Fibroblast of lung (primary cell): Measurements from ENCODE around the gene RIN3. TPM values are rescaled to one million over a fixed set of nuclear protein-coding genes. Genes with fewer than 3 reads are reported as not detected.

Source experiments
- DNase-seq, 2 donors: peaks; one replicate each; pipeline versions ENCODE4 v3.0.0 to v3.0.0-alpha.2; 2010; ENCODE audit warnings: low read depth in 2 of 2
- H2AFZ ChIP-seq: 2 replicates; pipeline ENCODE4 v1.5.1; 2012; ENCODE audit warnings: low read length, control low read depth, inconsistent platforms
- H3K27ac ChIP-seq: 2 replicates; pipeline ENCODE4 v1.5.1; 2011; ENCODE audit warnings: low read length, control low read depth; ENCODE audit not compliant: insufficient read depth
- H3K27me3 ChIP-seq: 2 replicates; pipeline ENCODE4 v1.5.1; 2011; ENCODE audit warnings: mild to moderate bottlenecking, low read length; ENCODE audit not compliant: control insufficient read depth, insufficient read depth
- H3K36me3 ChIP-seq: 2 replicates; pipeline ENCODE4 v1.5.1; 2011; ENCODE audit warnings: low read length; ENCODE audit not compliant: control insufficient read depth, insufficient read depth
- H3K4me1 ChIP-seq: 2 replicates; pipeline ENCODE4 v1.5.1; 2011; ENCODE audit warnings: low read length; ENCODE audit not compliant: control insufficient read depth, insufficient read depth; ENCODE audit errors: extremely low read depth
- H3K4me2 ChIP-seq: 2 replicates; pipeline ENCODE4 v1.5.1; 2011; ENCODE audit warnings: low read length, control low read depth; ENCODE audit not compliant: insufficient read depth; ENCODE audit errors: extremely low read depth
- H3K4me3 ChIP-seq, 4 experiments: fragments of 200-600 bp in 1 of 4; sonication (generic) in 1 of 4; replicated peaks in 1 of 4; 2 replicates each; pipeline ENCODE4 v1.5.1; 2011 to 2016; ENCODE audit warnings: low read length in 4 of 4, low read depth in 3 of 4, mild to moderate bottlenecking in 3 of 4, control low read depth in 2 of 4, inconsistent platforms in 1 of 4, mixed read lengths in 1 of 4; ENCODE audit not compliant: insufficient read depth in 1 of 4; ENCODE audit errors: control extremely low read depth in 1 of 4
- H3K79me2 ChIP-seq: 2 replicates; pipeline ENCODE4 v1.5.1; 2012; ENCODE audit warnings: mild to moderate bottlenecking, low read length, inconsistent platforms; ENCODE audit not compliant: control insufficient read depth, insufficient read depth
- H3K9ac ChIP-seq: 2 replicates; pipeline ENCODE4 v1.5.1; 2011; ENCODE audit warnings: mild to moderate bottlenecking, low read length, control low read depth; ENCODE audit not compliant: insufficient read depth
- H3K9me3 ChIP-seq: 2 replicates; pipeline ENCODE4 v1.5.1; 2012; ENCODE audit warnings: low read depth, low read length; ENCODE audit not compliant: control insufficient read depth, insufficient read depth
- H4K20me1 ChIP-seq: 2 replicates; pipeline ENCODE4 v1.5.1; 2011; ENCODE audit warnings: low read length; ENCODE audit not compliant: control insufficient read depth, insufficient read depth; ENCODE audit errors: extremely low read depth
- EZH2 ChIP-seq: IDR thresholded peaks from 2 replicates; pipeline ENCODE4 v1.5.1; 2012; ENCODE audit warnings: low read length, control low read depth, mild to moderate bottlenecking; ENCODE audit errors: missing control alignments
- polyA plus RNA-seq, 2 donors: library from polyadenylated mRNA; depleted of rRNA in 1 of 2; stranded (reverse) in 1 of 2; unstranded in 1 of 2; fragments of >200 nt; gene quantifications; 2 replicates each; pipeline ENCODE4 v1.2.1, GENCODE V29; 2011 to 2012; ENCODE audit warnings: missing spikeins in 1 of 2
- total RNA-seq: library from RNA; depleted of rRNA; stranded (reverse); fragments of >200 nt; gene quantifications from 2 replicates; pipeline ENCODE4 v1.2.1, GENCODE V29; 2014
- TF ChIP-seq, protein P1 (sequence below), 2 donors: IDR thresholded peaks in 1 of 2; conservative IDR thresholded peaks in 1 of 2; 1 replicate in 1 of 2; 2 replicates in 1 of 2; pipeline ENCODE4 v1.5.1; 2011 to 2012; ENCODE audit warnings: low read length in 2 of 2, control low read depth in 1 of 2, inconsistent platforms in 1 of 2, low read depth in 1 of 2, mild to moderate bottlenecking in 1 of 2

The RIN3 gene
- total and polyA plus RNA-seq, 2 donors (not counting 1 experiment from before 2014, with no cell fraction given), result 8.9 to 9.2 TPM

DNA sequence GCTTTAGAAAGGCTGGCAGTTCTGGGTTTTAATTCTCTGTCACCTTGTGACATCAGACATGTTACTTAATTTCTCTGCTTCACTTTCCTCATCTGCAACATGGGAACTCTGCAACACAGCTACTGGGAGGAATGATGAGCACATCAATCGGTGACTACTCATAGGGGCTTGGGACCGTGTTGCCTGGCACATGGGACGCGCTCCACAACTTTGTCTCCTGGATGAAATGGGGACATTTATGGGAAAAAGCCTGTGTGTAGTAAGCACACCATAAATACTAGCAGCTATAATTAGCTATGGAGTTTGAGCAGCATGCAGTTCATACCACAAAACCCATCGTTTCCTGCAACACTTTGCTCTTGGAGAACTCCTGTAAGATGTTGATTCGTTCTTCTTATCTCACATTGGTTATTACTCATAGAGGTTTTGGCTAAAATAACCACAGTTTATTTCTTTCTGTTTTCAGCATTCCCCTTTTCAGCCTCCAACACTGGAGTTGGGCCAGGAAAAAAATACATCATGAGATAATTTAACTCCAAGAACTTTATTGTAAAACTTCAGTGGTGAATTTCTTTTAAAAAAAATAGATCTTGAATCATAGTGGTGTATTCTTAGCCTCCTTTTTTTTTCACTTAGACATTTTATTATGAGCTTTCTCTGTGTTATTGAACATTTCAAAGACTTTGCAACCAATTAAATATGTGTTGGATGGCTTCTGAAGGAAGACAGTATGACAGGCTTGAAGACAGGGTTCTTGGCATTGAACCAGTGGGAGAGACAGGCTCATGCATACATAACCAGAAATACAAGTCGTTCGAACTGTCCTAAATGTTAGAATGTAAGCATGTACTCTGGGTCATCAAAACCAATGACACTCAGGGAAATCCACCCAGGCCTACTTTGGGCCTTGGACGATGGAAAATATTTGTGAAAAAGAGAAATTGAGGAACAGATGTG, 72.7 kb downstream of the RIN3 start:
- DNase-seq, result peak; percentile 99 to 100
- no peaks in the 10 kb centered on the region for H3K27me3 ChIP-seq
- TF ChIP-seq, protein P1, sequence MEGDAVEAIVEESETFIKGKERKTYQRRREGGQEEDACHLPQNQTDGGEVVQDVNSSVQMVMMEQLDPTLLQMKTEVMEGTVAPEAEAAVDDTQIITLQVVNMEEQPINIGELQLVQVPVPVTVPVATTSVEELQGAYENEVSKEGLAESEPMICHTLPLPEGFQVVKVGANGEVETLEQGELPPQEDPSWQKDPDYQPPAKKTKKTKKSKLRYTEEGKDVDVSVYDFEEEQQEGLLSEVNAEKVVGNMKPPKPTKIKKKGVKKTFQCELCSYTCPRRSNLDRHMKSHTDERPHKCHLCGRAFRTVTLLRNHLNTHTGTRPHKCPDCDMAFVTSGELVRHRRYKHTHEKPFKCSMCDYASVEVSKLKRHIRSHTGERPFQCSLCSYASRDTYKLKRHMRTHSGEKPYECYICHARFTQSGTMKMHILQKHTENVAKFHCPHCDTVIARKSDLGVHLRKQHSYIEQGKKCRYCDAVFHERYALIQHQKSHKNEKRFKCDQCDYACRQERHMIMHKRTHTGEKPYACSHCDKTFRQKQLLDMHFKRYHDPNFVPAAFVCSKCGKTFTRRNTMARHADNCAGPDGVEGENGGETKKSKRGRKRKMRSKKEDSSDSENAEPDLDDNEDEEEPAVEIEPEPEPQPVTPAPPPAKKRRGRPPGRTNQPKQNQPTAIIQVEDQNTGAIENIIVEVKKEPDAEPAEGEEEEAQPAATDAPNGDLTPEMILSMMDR (conservative IDR thresholded peaks at IDR 0.05 in 1 of 2, IDR thresholded peaks at IDR 0.05 in 1 of 2; ENCODE audit: low read depth in 1 of 2, low read length in 2 of 2), result no peak
- TF ChIP-seq EZH2, result no peak
- H3K9ac ChIP-seq, result peak overlapping the region; percentile 6
- no peaks in the 10 kb centered on the region for H3K9me3 ChIP-seq
- H4K20me1 ChIP-seq, result no peaks in the 10 kb centered on the region
- peaks cover 4% of the 10 kb centered on the region for H3K36me3 ChIP-seq
- peak overlapping the region; percentile 17 for H3K4me2 ChIP-seq
- H2AFZ ChIP-seq, result no peak overlapping the region
- peak overlapping the region; percentile 75 for H3K27ac ChIP-seq
- H3K4me3 ChIP-seq, result no peak overlapping the region
- peaks cover 19% of the 10 kb centered on the region for H3K4me1 ChIP-seq
- H3K79me2 ChIP-seq, result no peaks in the 10 kb centered on the region

DNA sequence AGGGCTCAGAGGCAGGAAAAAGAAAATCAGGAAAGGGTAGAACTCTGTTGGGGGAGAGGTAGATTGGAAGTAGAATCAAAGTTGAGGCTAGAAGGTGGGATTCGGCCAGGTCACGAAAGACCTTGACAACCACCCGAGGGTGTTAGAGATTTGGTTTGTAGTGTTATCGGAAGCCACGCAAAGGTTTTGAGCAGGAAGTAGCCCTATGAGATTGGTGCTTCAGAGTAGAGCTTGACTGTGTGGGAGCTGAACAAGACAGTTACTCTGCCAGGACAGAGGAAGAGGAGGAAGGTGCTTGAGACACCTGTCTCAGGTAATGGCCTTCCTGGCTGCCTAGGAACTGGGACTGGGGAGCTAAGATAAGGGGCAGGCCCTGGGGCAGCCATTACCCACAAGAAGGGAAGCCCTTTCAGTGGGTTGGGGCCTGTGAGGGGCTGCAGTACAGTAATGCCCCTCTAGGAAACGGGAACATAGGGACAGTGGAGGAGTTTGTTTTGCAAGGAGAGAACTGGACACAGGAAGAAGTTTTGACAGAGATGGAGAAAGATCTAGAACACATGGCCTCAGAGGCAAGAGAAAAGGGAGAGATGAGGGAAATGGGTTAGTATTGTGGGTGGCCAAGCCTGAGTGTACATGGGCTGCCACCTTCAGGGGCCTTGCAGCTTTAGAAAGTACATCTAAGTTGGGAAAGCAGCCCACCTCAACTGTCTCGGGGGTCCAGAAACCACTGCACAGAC, 73.5 kb downstream of the RIN3 start:
- no peaks in the 10 kb centered on the region for H3K79me2 ChIP-seq
- peak overlapping the region; percentile 13 for H3K4me2 ChIP-seq
- peak overlapping the region; percentile 6 for H3K9ac ChIP-seq
- H4K20me1 ChIP-seq, result no peaks in the 10 kb centered on the region
- no peaks in the 10 kb centered on the region for H3K27me3 ChIP-seq
- H2AFZ ChIP-seq, result no peak overlapping the region
- peak overlapping the region; percentile 65 for H3K27ac ChIP-seq
- H3K4me3 ChIP-seq, result no peak overlapping the region
- H3K4me1 ChIP-seq, result peaks cover 19% of the 10 kb centered on the region
- H3K9me3 ChIP-seq, result no peaks in the 10 kb centered on the region
- peaks cover 4% of the 10 kb centered on the region for H3K36me3 ChIP-seq
- TF ChIP-seq, protein P1 (conservative IDR thresholded peaks at IDR 0.05 in 1 of 2, IDR thresholded peaks at IDR 0.05 in 1 of 2; ENCODE audit: low read depth in 1 of 2, low read length in 2 of 2), result no peak
- TF ChIP-seq EZH2, result no peak
- no peak for DNase-seq

DNA sequence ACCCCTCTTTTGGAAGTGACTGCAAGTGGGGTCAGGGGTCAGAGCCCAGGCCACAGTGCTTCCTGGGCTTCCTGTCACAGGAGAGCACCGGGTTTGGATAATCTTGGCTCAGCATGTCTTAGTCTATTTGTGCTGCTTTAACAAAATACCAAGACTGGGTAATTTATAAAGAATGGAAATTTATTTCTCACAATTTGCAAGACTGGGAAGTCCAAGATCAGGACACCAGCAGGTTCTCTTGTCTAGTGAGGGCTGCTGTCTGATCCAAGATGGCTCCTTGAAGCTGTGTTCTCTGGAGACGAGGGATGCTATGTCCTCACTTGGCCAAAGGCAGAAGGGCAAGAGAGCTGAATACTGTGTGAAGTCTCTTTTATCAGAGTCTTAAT, 74.1 kb downstream of the RIN3 start:
- Histone ChIP-seq H3K4me1 (peaks cover 19% of the 10 kb centered on the region), H3K27me3 (no peaks in the 10 kb centered on the region), H3K4me2 (no peak overlapping the region), H3K27ac (peak overlapping the region; percentile 65), H3K79me2 (no peaks in the 10 kb centered on the region), H4K20me1 (no peaks in the 10 kb centered on the region), H2AFZ (no peak overlapping the region), H3K9me3 (no peaks in the 10 kb centered on the region), H3K9ac (no peak overlapping the region), H3K4me3 (no peak overlapping the region), H3K36me3 (peaks cover 3% of the 10 kb centered on the region)
- no peak for DNase-seq
- no peak for TF ChIP-seq EZH2
- TF ChIP-seq, protein P1 (conservative IDR thresholded peaks at IDR 0.05 in 1 of 2, IDR thresholded peaks at IDR 0.05 in 1 of 2; ENCODE audit: low read depth in 1 of 2, low read length in 2 of 2), result no peak
